Activated CD8-positive, alpha-beta memory T cell treated with anti-CD3 and anti-CD28 coated beads for 1 hour (primary cell): ENCODE data around the gene SMARCA1.

Source experiments
- DNase-seq, 2 donors: peaks; one replicate each; pipeline ENCODE4 v3.0.0-alpha.2; 2020; ENCODE audit warnings: low read depth in 1 of 2; ENCODE audit errors: extremely low read depth in 1 of 2

Gene SMARCA1

GRCh38 chrX:129531132-129531531, 7.8 kb upstream of the SMARCA1 start:
- DNase-seq, result no peak

GRCh38 chrX:129530410-129530809, 7.1 kb upstream of the SMARCA1 start:
- DNase-seq, result no peak

- DNase-seq, result no peak
Measured at GRCh38 chrX:129529685-129530281, 6.5 kb upstream of the SMARCA1 start.

- DNase-seq, result no peak
Measured at GRCh38 chrX:129525896-129526295, 2.6 kb upstream of the SMARCA1 start.

GRCh38 chrX:129525162-129525561, 1.9 kb upstream of the SMARCA1 start:
- no peak for DNase-seq

- DNase-seq, result no peak
Measured at GRCh38 chrX:129524250-129524850, 1.1 kb upstream of the SMARCA1 start.

- DNase-seq, result no peak
Measured at GRCh38 chrX:129522184-129523078, 859 bp downstream of the SMARCA1 start.

- DNase-seq, result no peak
Measured at GRCh38 chrX:129520151-129520550, 3.1 kb downstream of the SMARCA1 start.

GRCh38 chrX:129516402-129516801, 6.9 kb downstream of the SMARCA1 start:
- no peak for DNase-seq

GRCh38 chrX:129512409-129512808, 10.9 kb downstream of the SMARCA1 start:
- no peak for DNase-seq

- no peak for DNase-seq
Measured at GRCh38 chrX:129511689-129512088, 11.6 kb downstream of the SMARCA1 start.

- no peak for DNase-seq
Measured at GRCh38 chrX:129510331-129510730, 13.0 kb downstream of the SMARCA1 start.

GRCh38 chrX:129497146-129497843, 26.0 kb downstream of the SMARCA1 start:
- no peak for DNase-seq

GRCh38 chrX:129496625-129497024, 26.7 kb downstream of the SMARCA1 start:
- DNase-seq, result no peak

- no peak for DNase-seq
Measured at GRCh38 chrX:129495900-129496299, 27.4 kb downstream of the SMARCA1 start.

GRCh38 chrX:129494887-129495286, 28.4 kb downstream of the SMARCA1 start:
- no peak for DNase-seq

GRCh38 chrX:129493643-129494042, 29.6 kb downstream of the SMARCA1 start:
- no peak for DNase-seq

- DNase-seq, result no peak
Measured at GRCh38 chrX:129490330-129490729, 33.0 kb downstream of the SMARCA1 start.

GRCh38 chrX:129488359-129488758, 34.9 kb downstream of the SMARCA1 start:
- no peak for DNase-seq

GRCh38 chrX:129480889-129481288, 42.4 kb downstream of the SMARCA1 start:
- no peak for DNase-seq

- DNase-seq, result no peak
Measured at GRCh38 chrX:129478516-129478915, 44.8 kb downstream of the SMARCA1 start.
